SKM-1 treated with dmso at 0.1 percent for 144 hours (cell line): ENCODE results near the gene ABCF2.

Experiments
- DNase-seq: peaks from one replicate; lab custom pipeline; 2025; ENCODE audit not compliant: unreplicated experiment; lab: John Stamatoyannopoulos, UW

ABCF2 gene

GRCh38 chr7:151226560-151226874 lies 488 bp downstream of the ABCF2 start:
- DNase-seq = no peak

- no peak for DNase-seq
These were observed 976 bp downstream of the ABCF2 start for GRCh38 chr7:151225948-151226510.

- DNase-seq = no peak
These were observed 3.3 kb downstream of the ABCF2 start for GRCh38 chr7:151223728-151224127.

- DNase-seq = no peak
These were observed 8.8 kb downstream of the ABCF2 start for GRCh38 chr7:151218170-151218569.

- no peak for DNase-seq
These were observed 11.6 kb downstream of the ABCF2 start for GRCh38 chr7:151215396-151215795.

GRCh38 chr7:151213826-151214225 lies 13.2 kb downstream of the ABCF2 start:
- DNase-seq = no peak

- DNase-seq = no peak
These were observed 14.4 kb downstream of the ABCF2 start for GRCh38 chr7:151212626-151213025.

- DNase-seq = no peak
These were observed 15.7 kb downstream of the ABCF2 start for GRCh38 chr7:151211155-151211772.

- DNase-seq = no peak
These were observed 16.7 kb downstream of the ABCF2 start, which contains the start of gene H2BK1 for GRCh38 chr7:151210087-151210854. Gene H2BK1 (minus strand): TSS chr7:151210488. CDS start chr7:151210318, 170 bp downstream.

GRCh38 chr7:151209588-151209987 lies 17.4 kb downstream of the ABCF2 start:
- DNase-seq = no peak

GRCh38 chr7:151208253-151208862 lies 18.6 kb downstream of the ABCF2 start:
- no peak for DNase-seq

GRCh38 chr7:151207804-151208203 lies 19.2 kb downstream of the ABCF2 start:
- no peak for DNase-seq

GRCh38 chr7:151207315-151207714 lies 19.7 kb downstream of the ABCF2 start:
- no peak for DNase-seq

- DNase-seq = no peak
These were observed 20.1 kb downstream of the ABCF2 start for GRCh38 chr7:151206914-151207313.

GRCh38 chr7:151205730-151206129 lies 21.3 kb downstream of the ABCF2 start:
- DNase-seq = no peak

GRCh38 chr7:151204383-151205032 lies 22.5 kb downstream of the ABCF2 start:
- DNase-seq = no peak

GRCh38 chr7:151202836-151203235 lies 24.2 kb downstream of the ABCF2 start:
- no peak for DNase-seq

- no peak for DNase-seq
These were observed 25.3 kb downstream of the ABCF2 start for GRCh38 chr7:151201751-151202150.

GRCh38 chr7:151201344-151201743 lies 25.7 kb downstream of the ABCF2 start:
- no peak for DNase-seq

GRCh38 chr7:151198945-151199848 lies 27.8 kb downstream of the ABCF2 start:
- DNase-seq = no peak
